Measurements from ENCODE around the gene SPATA31C1.

The SPATA31C1 gene

GRCh38 chr9:87954230-87954629, 36.5 kb downstream of the SPATA31C1 start:
- peak overlapping the region; percentile 31 for H2AFZ ChIP-seq (ENCODE audit: low read depth)
- H3K36me3 ChIP-seq (ENCODE audit: insufficient read depth): no peaks in the 10 kb centered on the region
- peak overlapping the region; percentile 59 for H3K4me2 ChIP-seq
- H3K9ac ChIP-seq: peak overlapping the region; percentile 18; the same call in 1 of the 2 replicates
- no peak overlapping the region; the same call in 1 of the 2 replicates for H3K27ac ChIP-seq
- no peaks in the 10 kb centered on the region for H3K27me3 ChIP-seq (ENCODE audit: insufficient read depth, low read depth)
- H4K20me1 ChIP-seq (ENCODE audit: insufficient read depth): no peaks in the 10 kb centered on the region
- no peaks in the 10 kb centered on the region for H3K79me2 ChIP-seq (ENCODE audit: insufficient read depth, low read depth)
- peaks cover 58% of the 10 kb centered on the region for H3K4me1 ChIP-seq (ENCODE audit: low read depth, poor library complexity, severe bottlenecking)
- no peak for TF ChIP-seq CTCF (conservative IDR thresholded peaks at IDR 0.05; ENCODE audit: low read depth, low read length)
- no peak overlapping the region for H3K4me3 ChIP-seq (IDR thresholded peaks at IDR 0.05; ENCODE audit: insufficient read depth, low read depth, low read length)

GRCh38 chr9:87957839-87958238, 40.1 kb downstream of the SPATA31C1 start:
- no peak overlapping the region for H3K27ac ChIP-seq
- H3K4me2 ChIP-seq: no peak overlapping the region
- H2AFZ ChIP-seq (ENCODE audit: low read depth): no peak overlapping the region
- no peak overlapping the region for H3K4me3 ChIP-seq (IDR thresholded peaks at IDR 0.05; ENCODE audit: insufficient read depth, low read depth, low read length)
- no peaks in the 10 kb centered on the region for H3K79me2 ChIP-seq (ENCODE audit: insufficient read depth, low read depth)
- H3K36me3 ChIP-seq (ENCODE audit: insufficient read depth): no peaks in the 10 kb centered on the region
- no peaks in the 10 kb centered on the region for H4K20me1 ChIP-seq (ENCODE audit: insufficient read depth)
- H3K27me3 ChIP-seq (ENCODE audit: insufficient read depth, low read depth): no peaks in the 10 kb centered on the region
- H3K4me1 ChIP-seq (ENCODE audit: low read depth, poor library complexity, severe bottlenecking): peaks cover 22% of the 10 kb centered on the region
- H3K9ac ChIP-seq: no peak overlapping the region
- TF ChIP-seq CTCF (conservative IDR thresholded peaks at IDR 0.05; ENCODE audit: low read depth, low read length): no peak

GRCh38 chr9:87958591-87958990, 40.8 kb downstream of the SPATA31C1 start:
- Histone ChIP-seq H3K4me2 (no peak overlapping the region), H2AFZ (ENCODE audit: low read depth) (no peak overlapping the region), H4K20me1 (ENCODE audit: insufficient read depth) (no peaks in the 10 kb centered on the region), H3K4me3 (IDR thresholded peaks at IDR 0.05; ENCODE audit: insufficient read depth, low read depth, low read length) (no peak overlapping the region), H3K4me1 (ENCODE audit: low read depth, poor library complexity, severe bottlenecking) (peaks cover 14% of the 10 kb centered on the region), H3K27me3 (ENCODE audit: insufficient read depth, low read depth) (no peaks in the 10 kb centered on the region), H3K27ac (no peak overlapping the region), H3K36me3 (ENCODE audit: insufficient read depth) (no peaks in the 10 kb centered on the region), H3K9ac (no peak overlapping the region), H3K79me2 (ENCODE audit: insufficient read depth, low read depth) (no peaks in the 10 kb centered on the region)
- TF ChIP-seq CTCF (conservative IDR thresholded peaks at IDR 0.05; ENCODE audit: low read depth, low read length): no peak

GRCh38 chr9:87959916-87960581, 42.3 kb downstream of the SPATA31C1 start:
- Histone ChIP-seq H2AFZ (ENCODE audit: low read depth) (no peak overlapping the region), H3K79me2 (ENCODE audit: insufficient read depth, low read depth) (no peaks in the 10 kb centered on the region), H3K27ac (no peak overlapping the region), H3K27me3 (ENCODE audit: insufficient read depth, low read depth) (no peaks in the 10 kb centered on the region), H3K4me2 (no peak overlapping the region), H3K4me3 (IDR thresholded peaks at IDR 0.05; ENCODE audit: insufficient read depth, low read depth, low read length) (no peak overlapping the region), H3K9ac (no peak overlapping the region), H3K36me3 (ENCODE audit: insufficient read depth) (no peaks in the 10 kb centered on the region), H4K20me1 (ENCODE audit: insufficient read depth) (no peaks in the 10 kb centered on the region), H3K4me1 (ENCODE audit: low read depth, poor library complexity, severe bottlenecking) (no peaks in the 10 kb centered on the region)
- TF ChIP-seq CTCF (conservative IDR thresholded peaks at IDR 0.05; ENCODE audit: low read depth, low read length): no peak
